HEK293 (cell line): ENCODE measurements around the gene USP38.

Source experiments
- CTCF ChIA-PET: fragments of 350-600 bp; formaldehyde crosslinking; extraction: SDS; loops from one replicate; lab custom pipeline; 2021; ENCODE audit warnings: antibody characterized with exemption; lab: Yijun Ruan, JAX
- POLR2A ChIA-PET: fragments of 300-600 bp; formaldehyde crosslinking; extraction: SDS; loops from one replicate; lab custom pipeline; 2020; ENCODE audit warnings: antibody characterized with exemption, inconsistent platforms; lab: Yijun Ruan, JAX
- H3K27ac ChIP-seq: fragments of 200-500 bp; sonication (Bioruptor generic); 2 replicates; pipeline ENCODE4 v1.5.1; 2014; ENCODE audit warnings: low read depth, low read length, control low read depth, inconsistent platforms; ENCODE audit errors: extremely low read depth
- H3K36me3 ChIP-seq, 2 experiments: fragments of 200-500 bp in 1 of 2; sonication (Bioruptor generic) in 1 of 2; 1 replicate in 1 of 2; 2 replicates in 1 of 2; pipeline ENCODE4 v1.5.1; 2014 to 2017; ENCODE audit warnings: inconsistent platforms in 2 of 2, low read length in 2 of 2; ENCODE audit not compliant: control insufficient read depth in 2 of 2, insufficient read depth in 1 of 2
- H3K4me1 ChIP-seq: fragments of 200-500 bp; sonication (Bioruptor generic); 2 replicates; pipeline ENCODE4 v1.5.1; 2014; ENCODE audit warnings: mild to moderate bottlenecking, low read length, inconsistent platforms; ENCODE audit not compliant: control insufficient read depth, insufficient read depth
- H3K4me3 ChIP-seq: 2 replicates; pipeline ENCODE4 v1.5.1; 2011; ENCODE audit warnings: low read depth, mild to moderate bottlenecking, control low read depth, low read length, moderate library complexity
- H3K9me3 ChIP-seq: fragments of 200-500 bp; sonication (Bioruptor generic); 2 replicates; pipeline ENCODE4 v1.5.1; 2014; ENCODE audit warnings: low read depth, low read length, inconsistent platforms; ENCODE audit not compliant: control insufficient read depth, insufficient read depth
- GLI4 ChIP-seq: fragments of 450-650 bp; formaldehyde crosslinking; IDR thresholded peaks from 2 replicates; pipeline ENCODE4 v1.5.1; 2016; ENCODE audit warnings: missing biosample characterization, missing genetic modification characterization
- KLF16 ChIP-seq: fragments of 450-650 bp; formaldehyde crosslinking; IDR thresholded peaks from 2 replicates; pipeline ENCODE4 v1.5.1; 2017; ENCODE audit warnings: missing biosample characterization, missing genetic modification characterization
- SETDB1 ChIP-seq: IDR thresholded peaks from one replicate; pipeline ENCODE4 v1.6.1; 2017; ENCODE audit warnings: mild to moderate bottlenecking, low read length, moderate library complexity, mixed read lengths; ENCODE audit not compliant: insufficient read length
- TRIM28 ChIP-seq: IDR thresholded peaks from 2 replicates; pipeline ENCODE4 v1.6.1; 2011; ENCODE audit warnings: low read length, control low read depth, borderline replicate concordance
- YY1 ChIP-seq: fragments of 450-650 bp; formaldehyde crosslinking; IDR thresholded peaks from 2 replicates; pipeline ENCODE4 v1.5.1; 2018; ENCODE audit warnings: missing biosample characterization, missing genetic modification characterization
- ZNF133 ChIP-seq: fragments of 450-650 bp; formaldehyde crosslinking; IDR thresholded peaks from 2 replicates; pipeline ENCODE4 v1.5.1; 2016; ENCODE audit warnings: missing biosample characterization, missing genetic modification characterization
- ZNF157 ChIP-seq: fragments of 450-650 bp; formaldehyde crosslinking; IDR thresholded peaks from 2 replicates; pipeline ENCODE4 v1.5.1; 2016; ENCODE audit warnings: missing biosample characterization, missing genetic modification characterization
- ZNF404 ChIP-seq: fragments of 450-650 bp; formaldehyde crosslinking; IDR thresholded peaks from 2 replicates; pipeline ENCODE4 v1.5.1; 2017; ENCODE audit warnings: missing biosample characterization, missing genetic modification characterization
- ZNF426 ChIP-seq: fragments of 450-650 bp; formaldehyde crosslinking; IDR thresholded peaks from 2 replicates; pipeline ENCODE4 v1.5.1; 2017; ENCODE audit warnings: missing biosample characterization, missing genetic modification characterization, mild to moderate bottlenecking, inconsistent platforms, moderate library complexity
- ZNF549 ChIP-seq: fragments of 450-650 bp; IDR thresholded peaks from 2 replicates; pipeline ENCODE4 v1.5.1; 2018; ENCODE audit warnings: missing biosample characterization, missing genetic modification characterization, mild to moderate bottlenecking, inconsistent platforms, moderate library complexity
- ZNF596 ChIP-seq: fragments of 450-650 bp; IDR thresholded peaks from 2 replicates; pipeline ENCODE4 v1.5.0; 2018; ENCODE audit warnings: missing biosample characterization, mild to moderate bottlenecking, missing genetic modification characterization, moderate library complexity
- ZNF610 ChIP-seq: fragments of 450-650 bp; formaldehyde crosslinking; IDR thresholded peaks from 2 replicates; pipeline ENCODE4 v1.5.1; 2016; ENCODE audit warnings: missing biosample characterization, missing genetic modification characterization, borderline replicate concordance
- ZNF670 ChIP-seq: fragments of 450-650 bp; formaldehyde crosslinking; IDR thresholded peaks from 2 replicates; pipeline ENCODE4 v1.5.1; 2016; ENCODE audit warnings: missing biosample characterization, missing genetic modification characterization, low read depth
- ZNF677 ChIP-seq: fragments of 450-650 bp; IDR thresholded peaks from 2 replicates; pipeline ENCODE4 v1.5.0; 2018; ENCODE audit warnings: missing biosample characterization, mild to moderate bottlenecking, missing genetic modification characterization, moderate library complexity
- ZNF747 ChIP-seq: fragments of 450-650 bp; formaldehyde crosslinking; IDR thresholded peaks from 2 replicates; pipeline ENCODE4 v1.5.1; 2016; ENCODE audit warnings: missing biosample characterization, missing genetic modification characterization
- ZNF777 ChIP-seq: fragments of 450-650 bp; formaldehyde crosslinking; IDR thresholded peaks from 2 replicates; pipeline ENCODE4 v1.5.1; 2017; ENCODE audit warnings: missing biosample characterization, missing genetic modification characterization, borderline replicate concordance
- ZNF837 ChIP-seq: fragments of 450-650 bp; formaldehyde crosslinking; IDR thresholded peaks from 2 replicates; pipeline ENCODE4 v1.5.1; 2016; ENCODE audit warnings: missing biosample characterization, missing genetic modification characterization
- TF ChIP-seq, protein P1 (sequence below): fragments of 450-650 bp; formaldehyde crosslinking; IDR thresholded peaks from 2 replicates; pipeline ENCODE4 v1.5.1; 2017; ENCODE audit warnings: missing biosample characterization, missing genetic modification characterization
- TF ChIP-seq, protein P2 (sequence below): fragments of 450-650 bp; formaldehyde crosslinking; IDR thresholded peaks from 2 replicates; pipeline ENCODE4 v1.5.1; 2016; ENCODE audit warnings: missing biosample characterization, missing genetic modification characterization

The USP38 gene

DNA sequence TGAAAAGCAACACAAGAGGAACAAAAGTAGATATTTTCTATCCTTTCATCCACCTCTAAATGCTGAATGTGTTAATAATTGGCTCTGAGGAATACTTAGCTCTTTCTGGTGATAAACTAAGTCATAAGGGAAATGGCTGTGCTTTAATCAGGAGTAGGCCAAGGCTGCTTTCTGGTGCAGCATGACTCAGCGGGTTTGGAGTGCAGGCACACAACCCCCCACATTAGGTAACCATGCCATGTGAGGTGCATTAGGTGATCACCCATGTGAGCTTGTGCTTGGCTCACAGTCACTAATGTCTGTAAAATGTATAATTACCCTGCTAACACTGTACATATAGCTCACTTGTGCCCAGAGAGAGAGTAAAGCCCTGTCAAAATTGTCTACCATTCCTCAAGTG is 57.2 kb downstream of the USP38 start:
- Histone ChIP-seq H3K27ac (no peak overlapping the region), H3K36me3 (no peaks in the 10 kb centered on the region), H3K4me3 (no peak overlapping the region), H3K4me1 (no peaks in the 10 kb centered on the region), H3K9me3 (no peaks in the 10 kb centered on the region)
- ChIA-PET CTCF (no interaction called here), POLR2A (no interaction called here)
- peak; percentile 59; the same call in 1 of the 2 replicates for TF ChIP-seq TRIM28
- peak; percentile 16; the same call in 1 of the 2 replicates for TF ChIP-seq ZNF549 (tag by site-specific recombination)
- no peak for TF ChIP-seq ZNF404
- peak; percentile 71 for TF ChIP-seq SETDB1

DNA sequence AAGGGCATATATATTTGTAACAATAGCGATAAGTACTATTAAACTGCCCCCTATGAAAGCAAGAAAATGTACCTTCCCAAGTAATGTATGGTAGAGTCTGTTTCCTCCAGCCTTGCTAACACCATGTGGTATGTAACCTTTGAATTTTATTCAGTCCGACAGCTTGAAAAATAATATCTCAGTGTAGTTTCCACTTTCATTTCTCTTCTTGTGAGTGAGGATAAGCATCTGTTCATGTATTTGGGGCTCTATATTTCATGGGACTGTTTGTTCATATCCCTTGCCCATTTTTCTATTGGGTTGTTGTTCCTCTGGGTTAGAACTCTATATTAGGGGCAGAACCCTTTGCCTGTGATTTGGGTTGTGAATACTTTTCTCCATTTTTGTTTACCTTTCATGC is 58.3 kb downstream of the USP38 start:
- Histone ChIP-seq H3K4me1 (no peaks in the 10 kb centered on the region), H3K9me3 (no peaks in the 10 kb centered on the region), H3K36me3 (no peaks in the 10 kb centered on the region), H3K4me3 (no peak overlapping the region), H3K27ac (no peak overlapping the region)
- POLR2A ChIA-PET, result no interaction called here
- TF ChIP-seq KLF16 (tag by site-specific recombination) (no peak), ZNF157 (tag by site-specific recombination) (no peak), ZNF677 (tag by site-specific recombination) (no peak), YY1 (no peak), ZNF777 (no peak), ZNF747 (no peak), ZNF133 (no peak), ZNF596 (tag by site-specific recombination) (no peak), ZNF670 (tag by site-specific recombination) (no peak), ZNF426 (tag by site-specific recombination) (no peak)
- TF ChIP-seq, protein P1, sequence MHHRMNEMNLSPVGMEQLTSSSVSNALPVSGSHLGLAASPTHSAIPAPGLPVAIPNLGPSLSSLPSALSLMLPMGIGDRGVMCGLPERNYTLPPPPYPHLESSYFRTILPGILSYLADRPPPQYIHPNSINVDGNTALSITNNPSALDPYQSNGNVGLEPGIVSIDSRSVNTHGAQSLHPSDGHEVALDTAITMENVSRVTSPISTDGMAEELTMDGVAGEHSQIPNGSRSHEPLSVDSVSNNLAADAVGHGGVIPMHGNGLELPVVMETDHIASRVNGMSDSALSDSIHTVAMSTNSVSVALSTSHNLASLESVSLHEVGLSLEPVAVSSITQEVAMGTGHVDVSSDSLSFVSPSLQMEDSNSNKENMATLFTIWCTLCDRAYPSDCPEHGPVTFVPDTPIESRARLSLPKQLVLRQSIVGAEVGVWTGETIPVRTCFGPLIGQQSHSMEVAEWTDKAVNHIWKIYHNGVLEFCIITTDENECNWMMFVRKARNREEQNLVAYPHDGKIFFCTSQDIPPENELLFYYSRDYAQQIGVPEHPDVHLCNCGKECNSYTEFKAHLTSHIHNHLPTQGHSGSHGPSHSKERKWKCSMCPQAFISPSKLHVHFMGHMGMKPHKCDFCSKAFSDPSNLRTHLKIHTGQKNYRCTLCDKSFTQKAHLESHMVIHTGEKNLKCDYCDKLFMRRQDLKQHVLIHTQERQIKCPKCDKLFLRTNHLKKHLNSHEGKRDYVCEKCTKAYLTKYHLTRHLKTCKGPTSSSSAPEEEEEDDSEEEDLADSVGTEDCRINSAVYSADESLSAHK, result no peak
- TF ChIP-seq, protein P2, sequence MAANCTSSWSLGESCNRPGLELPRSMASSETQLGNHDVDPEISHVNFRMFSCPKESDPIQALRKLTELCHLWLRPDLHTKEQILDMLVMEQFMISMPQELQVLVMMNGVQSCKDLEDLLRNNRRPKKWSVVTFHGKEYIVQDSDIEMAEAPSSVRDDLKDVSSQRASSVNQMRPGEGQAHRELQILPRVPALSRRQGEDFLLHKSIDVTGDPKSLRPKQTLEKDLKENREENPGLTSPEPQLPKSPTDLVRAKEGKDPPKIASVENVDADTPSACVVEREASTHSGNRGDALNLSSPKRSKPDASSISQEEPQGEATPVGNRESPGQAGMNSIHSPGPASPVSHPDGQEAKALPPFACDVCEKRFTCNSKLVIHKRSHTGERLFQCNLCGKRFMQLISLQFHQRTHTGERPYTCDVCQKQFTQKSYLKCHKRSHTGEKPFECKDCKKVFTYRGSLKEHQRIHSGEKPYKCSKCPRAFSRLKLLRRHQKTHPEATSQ (tag by site-specific recombination), result no peak
- CTCF ChIA-PET, result no interaction called here

DNA sequence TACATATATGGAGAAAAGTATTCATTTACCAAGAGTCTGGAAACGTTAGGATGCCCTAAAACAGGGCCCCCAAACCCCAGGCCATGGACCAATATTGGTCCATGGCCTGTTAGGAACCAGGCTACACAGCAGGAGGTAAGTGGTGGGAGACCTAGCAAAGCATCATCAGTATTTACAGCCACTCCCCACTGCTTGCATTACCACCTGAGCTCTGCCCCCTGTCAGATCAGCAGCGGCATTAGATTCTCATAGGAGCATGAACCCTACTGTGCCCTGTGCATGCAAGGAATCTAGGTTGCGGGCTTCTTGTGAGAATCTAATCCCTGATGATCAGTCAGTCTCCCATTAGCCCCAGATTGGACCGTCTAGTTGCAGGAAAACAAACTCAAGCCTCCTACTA is 62.3 kb downstream of the USP38 start:
- H3K27ac ChIP-seq, result no peak overlapping the region
- TF ChIP-seq ZNF610 (tag by site-specific recombination) (peak; percentile 69; the same call in 1 of the 2 replicates), ZNF837 (tag by site-specific recombination) (no peak)
- no peaks in the 10 kb centered on the region for H3K9me3 ChIP-seq
- H3K36me3 ChIP-seq, result no peaks in the 10 kb centered on the region
- ChIA-PET POLR2A (no interaction called here), CTCF (no interaction called here)
- H3K4me1 ChIP-seq, result no peaks in the 10 kb centered on the region
- H3K4me3 ChIP-seq, result no peak overlapping the region

DNA sequence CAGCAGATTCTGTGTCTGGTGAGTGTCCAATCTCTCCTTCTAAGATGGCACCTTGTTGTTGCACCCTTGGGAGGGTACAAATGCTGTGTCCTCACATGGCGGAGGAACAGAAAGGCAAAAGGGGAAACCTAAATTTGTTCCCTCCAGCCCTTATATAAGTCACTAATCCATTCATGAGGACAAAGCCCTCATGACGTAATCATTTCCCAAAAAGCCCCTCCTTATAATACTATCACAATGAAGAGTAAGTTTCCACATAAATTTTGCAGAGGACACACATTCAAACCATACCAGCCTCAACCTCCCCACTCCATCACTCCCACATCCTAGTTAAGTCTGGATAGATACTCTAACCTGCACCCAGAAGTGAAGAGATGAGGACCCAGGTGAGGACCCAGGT is 63.1 kb downstream of the USP38 start:
- POLR2A ChIA-PET, result no interaction called here

More for the DNA sequence above, 63.1 kb downstream of the USP38 start:
- TF ChIP-seq GLI4, result no peak
- H3K9me3 ChIP-seq, result no peaks in the 10 kb centered on the region
- no peak overlapping the region for H3K27ac ChIP-seq
- no peak overlapping the region for H3K4me3 ChIP-seq
- no peaks in the 10 kb centered on the region for H3K4me1 ChIP-seq
- CTCF ChIA-PET, result no interaction called here
- no peaks in the 10 kb centered on the region for H3K36me3 ChIP-seq
